GM06990 (cell line): ENCODE results near the gene CASP14.

Source experiments
- DNase-seq: peaks from one replicate; pipeline ENCODE4 v3.0.0-alpha.2; 2011; ENCODE audit not compliant: insufficient read length; ENCODE audit errors: extremely low read depth
- H3K27me3 ChIP-seq: replicated peaks from 2 replicates; pipeline ENCODE4 v1.6.0; 2011; ENCODE audit warnings: low read length; ENCODE audit not compliant: control insufficient read depth, insufficient read depth
- H3K36me3 ChIP-seq: 2 replicates; pipeline ENCODE4 v1.5.1; 2011; ENCODE audit warnings: low read length; ENCODE audit not compliant: control insufficient read depth, insufficient read depth
- H3K4me3 ChIP-seq: replicated peaks from 2 replicates; pipeline ENCODE4 v1.5.1; 2011; ENCODE audit warnings: low read depth, mild to moderate bottlenecking, control low read depth, low read length
- TF ChIP-seq, protein P1 (sequence below): IDR thresholded peaks from 2 replicates; pipeline ENCODE4 v1.5.1; 2011; ENCODE audit warnings: low read length, control low read depth, mild to moderate bottlenecking, inconsistent platforms; ENCODE audit not compliant: insufficient read depth, poor library complexity, severe bottlenecking

Gene CASP14

DNA sequence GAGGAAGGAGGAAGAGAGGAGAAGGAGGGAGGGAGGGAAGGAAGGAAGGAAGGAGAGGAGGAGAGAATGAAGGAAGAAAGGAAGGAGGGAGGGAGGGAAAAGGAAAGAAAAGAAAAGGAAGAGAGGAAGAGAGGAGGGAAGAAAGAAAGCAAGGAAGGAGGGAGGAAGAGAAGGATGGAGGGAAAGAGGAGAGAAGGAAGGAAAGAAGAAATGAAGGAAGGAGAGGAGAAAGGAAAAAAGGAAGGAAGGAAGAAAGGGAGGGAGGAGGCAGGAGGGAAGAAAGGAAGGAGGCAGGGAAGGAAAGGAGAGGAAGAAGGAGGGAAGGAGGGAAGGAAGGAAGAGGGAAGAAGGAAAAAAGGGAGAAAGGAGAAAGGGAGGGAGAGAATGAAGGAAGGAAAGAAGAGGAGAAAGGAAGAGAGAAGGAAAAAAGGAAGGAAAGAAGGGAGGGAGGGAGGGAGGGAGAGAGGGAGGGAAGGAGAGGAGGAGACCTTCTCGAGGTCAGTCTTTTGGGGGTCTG lies 13.4 kb upstream of the CASP14 start:
- DNase-seq = no peak
- Histone ChIP-seq H3K36me3 (no peaks in the 10 kb centered on the region), H3K4me3 (no peak overlapping the region), H3K27me3 (no peaks in the 10 kb centered on the region)
- TF ChIP-seq, protein P1, sequence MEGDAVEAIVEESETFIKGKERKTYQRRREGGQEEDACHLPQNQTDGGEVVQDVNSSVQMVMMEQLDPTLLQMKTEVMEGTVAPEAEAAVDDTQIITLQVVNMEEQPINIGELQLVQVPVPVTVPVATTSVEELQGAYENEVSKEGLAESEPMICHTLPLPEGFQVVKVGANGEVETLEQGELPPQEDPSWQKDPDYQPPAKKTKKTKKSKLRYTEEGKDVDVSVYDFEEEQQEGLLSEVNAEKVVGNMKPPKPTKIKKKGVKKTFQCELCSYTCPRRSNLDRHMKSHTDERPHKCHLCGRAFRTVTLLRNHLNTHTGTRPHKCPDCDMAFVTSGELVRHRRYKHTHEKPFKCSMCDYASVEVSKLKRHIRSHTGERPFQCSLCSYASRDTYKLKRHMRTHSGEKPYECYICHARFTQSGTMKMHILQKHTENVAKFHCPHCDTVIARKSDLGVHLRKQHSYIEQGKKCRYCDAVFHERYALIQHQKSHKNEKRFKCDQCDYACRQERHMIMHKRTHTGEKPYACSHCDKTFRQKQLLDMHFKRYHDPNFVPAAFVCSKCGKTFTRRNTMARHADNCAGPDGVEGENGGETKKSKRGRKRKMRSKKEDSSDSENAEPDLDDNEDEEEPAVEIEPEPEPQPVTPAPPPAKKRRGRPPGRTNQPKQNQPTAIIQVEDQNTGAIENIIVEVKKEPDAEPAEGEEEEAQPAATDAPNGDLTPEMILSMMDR = no peak

GRCh38 chr19:15037586-15037985 lies 11.7 kb upstream of the CASP14 start:
- no peaks in the 10 kb centered on the region for H3K36me3 ChIP-seq
- H3K27me3 ChIP-seq = no peaks in the 10 kb centered on the region
- TF ChIP-seq, protein P1 = no peak
- H3K4me3 ChIP-seq = no peak overlapping the region
- no peak for DNase-seq

GRCh38 chr19:15038294-15038693 lies 11.0 kb upstream of the CASP14 start:
- H3K36me3 ChIP-seq = no peaks in the 10 kb centered on the region
- TF ChIP-seq, protein P1 = no peak
- H3K27me3 ChIP-seq = no peaks in the 10 kb centered on the region
- no peak for DNase-seq
- H3K4me3 ChIP-seq = no peak overlapping the region

- no peak for DNase-seq
- H3K36me3 ChIP-seq = no peaks in the 10 kb centered on the region
- H3K4me3 ChIP-seq = no peak overlapping the region
- no peaks in the 10 kb centered on the region; the same call in 1 of the 2 replicates for H3K27me3 ChIP-seq
- TF ChIP-seq, protein P1 = no peak
These were observed 7.3 kb upstream of the CASP14 start for GRCh38 chr19:15042003-15042402.

DNA sequence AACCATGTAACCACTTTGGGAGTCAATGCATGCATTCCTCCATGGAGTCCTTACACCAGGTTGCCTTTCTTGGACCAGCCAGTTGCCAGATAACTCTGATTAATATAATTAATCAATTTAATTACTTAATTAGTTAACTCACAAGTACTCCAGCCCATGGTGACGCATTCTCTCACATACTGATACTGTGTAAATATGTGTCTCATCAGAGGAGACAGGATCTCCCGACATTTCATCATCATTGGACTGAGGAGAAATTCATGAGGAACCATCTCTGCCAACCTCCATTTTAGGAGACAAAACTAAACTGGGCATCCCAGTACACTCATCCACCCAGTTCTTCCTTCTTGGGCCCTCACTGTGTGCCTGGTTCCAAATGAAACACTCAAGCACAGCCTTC lies 6.5 kb upstream of the CASP14 start:
- no peak for DNase-seq
- no peaks in the 10 kb centered on the region; the same call in 1 of the 2 replicates for H3K27me3 ChIP-seq
- TF ChIP-seq, protein P1 = no peak

GRCh38 chr19:15045506-15045905 lies 3.8 kb upstream of the CASP14 start:
- Histone ChIP-seq H3K27me3 (no peaks in the 10 kb centered on the region; the same call in 1 of the 2 replicates), H3K4me3 (no peak overlapping the region), H3K36me3 (no peaks in the 10 kb centered on the region)
- TF ChIP-seq, protein P1 = no peak
- DNase-seq = no peak

More for the DNA sequence above, 6.5 kb upstream of the CASP14 start:
- no peak overlapping the region for H3K4me3 ChIP-seq
- H3K36me3 ChIP-seq = no peaks in the 10 kb centered on the region
